SK-N-SH treated with all-trans-retinoic acid at 6 μM for 48 hours (cell line): ENCODE data around the gene PAPPA2.

ENCODE experiments used
- ATAC-seq: fragments of 200-7000 bp; cut with Tn5 transposase; 3 replicates; pipeline ENCODE4 v1.9.1; 2020; ENCODE audit warnings: mild to moderate bottlenecking, moderate library complexity
- ARNTL ChIP-seq: fragments of 450-650 bp; formaldehyde crosslinking; IDR thresholded peaks from 2 replicates; pipeline ENCODE4 v1.5.0; 2020; ENCODE audit warnings: low read depth, mild to moderate bottlenecking, moderate library complexity, borderline replicate concordance
- BACH2 ChIP-seq: fragments of 250-450 bp; sonication (Bioruptor Pico); IDR thresholded peaks from 2 replicates; pipeline ENCODE4 v1.9.0; 2021; ENCODE audit warnings: mild to moderate bottlenecking, borderline replicate concordance
- CREB5 ChIP-seq: fragments of 250-450 bp; sonication (Bioruptor Pico); IDR thresholded peaks from 2 replicates; pipeline ENCODE4 v1.5.1; 2020; ENCODE audit warnings: low read depth, mild to moderate bottlenecking, moderate library complexity
- CSDC2 ChIP-seq: fragments of 250-450 bp; sonication (Bioruptor Pico); IDR thresholded peaks from 2 replicates; pipeline ENCODE4 v1.5.0; 2020; ENCODE audit warnings: mild to moderate bottlenecking, moderate library complexity
- ESRRG ChIP-seq: fragments of 250-450 bp; sonication (Bioruptor Pico); IDR thresholded peaks from 2 replicates; pipeline ENCODE4 v1.6.1; 2021; ENCODE audit warnings: mild to moderate bottlenecking
- GLIS3 ChIP-seq: fragments of 250-450 bp; sonication (Bioruptor Pico); IDR thresholded peaks from 2 replicates; pipeline ENCODE4 v1.5.0; 2020; ENCODE audit warnings: mild to moderate bottlenecking, moderate library complexity
- ISL1 ChIP-seq: fragments of 250-450 bp; sonication (Bioruptor Pico); IDR thresholded peaks from 2 replicates; pipeline ENCODE4 v2.1.2; 2022; ENCODE audit warnings: mild to moderate bottlenecking, moderate library complexity
- OSR1 ChIP-seq: fragments of 250-450 bp; sonication (Bioruptor Pico); IDR thresholded peaks from 2 replicates; pipeline ENCODE4 v1.8.0; 2022; ENCODE audit warnings: moderate library complexity, mild to moderate bottlenecking, inconsistent platforms
- PATZ1 ChIP-seq: fragments of 250-450 bp; sonication (Bioruptor Pico); IDR thresholded peaks from 2 replicates; pipeline ENCODE4 v1.8.0; 2020; ENCODE audit warnings: mild to moderate bottlenecking, moderate library complexity, borderline replicate concordance
- RARB ChIP-seq: fragments of 250-450 bp; sonication (Bioruptor Pico); IDR thresholded peaks from 2 replicates; pipeline ENCODE4 v1.8.0; 2021; ENCODE audit warnings: mild to moderate bottlenecking, moderate library complexity
- SNAI2 ChIP-seq: fragments of 250-450 bp; sonication (Bioruptor Pico); IDR thresholded peaks from 2 replicates; pipeline ENCODE4 v1.5.0; 2020; ENCODE audit warnings: mild to moderate bottlenecking, moderate library complexity
- TOX ChIP-seq: fragments of 250-450 bp; sonication (Bioruptor Pico); IDR thresholded peaks from 2 replicates; pipeline ENCODE4 v1.8.0; 2021; ENCODE audit warnings: mild to moderate bottlenecking, moderate library complexity, borderline replicate concordance
- TSHZ2 ChIP-seq: fragments of 250-450 bp; sonication (Bioruptor Pico); IDR thresholded peaks from 2 replicates; pipeline ENCODE4 v1.5.0; 2020; ENCODE audit warnings: mild to moderate bottlenecking, moderate library complexity
- ZC3H10 ChIP-seq: fragments of 250-450 bp; sonication (Bioruptor Pico); IDR thresholded peaks from 2 replicates; pipeline ENCODE4 v1.5.1; 2021; ENCODE audit warnings: mild to moderate bottlenecking, moderate library complexity
- ZFP3 ChIP-seq: fragments of 250-450 bp; sonication (Bioruptor Pico); IDR thresholded peaks from 2 replicates; pipeline ENCODE4 v1.5.0; 2020; ENCODE audit warnings: mild to moderate bottlenecking, moderate library complexity
- ZFP30 ChIP-seq: fragments of 450-650 bp; formaldehyde crosslinking; IDR thresholded peaks from 2 replicates; pipeline ENCODE4 v1.5.0; 2022; ENCODE audit warnings: mild to moderate bottlenecking, moderate library complexity
- ZNF565 ChIP-seq: fragments of 450-650 bp; formaldehyde crosslinking; conservative IDR thresholded peaks from 2 replicates; pipeline ENCODE4 v1.5.0; 2020; ENCODE audit warnings: low read depth, mild to moderate bottlenecking, moderate library complexity
- ZNF70 ChIP-seq: fragments of 450-650 bp; formaldehyde crosslinking; IDR thresholded peaks from 2 replicates; pipeline ENCODE4 v1.5.0; 2020; ENCODE audit warnings: mild to moderate bottlenecking, moderate library complexity
- ZNF8 ChIP-seq: fragments of 450-650 bp; formaldehyde crosslinking; IDR thresholded peaks from 2 replicates; pipeline ENCODE4 v1.5.0; 2020; ENCODE audit warnings: mild to moderate bottlenecking, moderate library complexity
- TF ChIP-seq, protein P1 (sequence below): fragments of 250-450 bp; sonication (Bioruptor Pico); IDR thresholded peaks from 2 replicates; pipeline ENCODE4 v1.8.0; 2021; ENCODE audit warnings: low read depth, mild to moderate bottlenecking, moderate library complexity, borderline replicate concordance
- TF ChIP-seq, protein P2 (sequence below): fragments of 250-450 bp; sonication (Bioruptor Pico); IDR thresholded peaks from 2 replicates; pipeline ENCODE4 v1.5.1; 2021; ENCODE audit warnings: mild to moderate bottlenecking, moderate library complexity

PAPPA2 gene

DNA sequence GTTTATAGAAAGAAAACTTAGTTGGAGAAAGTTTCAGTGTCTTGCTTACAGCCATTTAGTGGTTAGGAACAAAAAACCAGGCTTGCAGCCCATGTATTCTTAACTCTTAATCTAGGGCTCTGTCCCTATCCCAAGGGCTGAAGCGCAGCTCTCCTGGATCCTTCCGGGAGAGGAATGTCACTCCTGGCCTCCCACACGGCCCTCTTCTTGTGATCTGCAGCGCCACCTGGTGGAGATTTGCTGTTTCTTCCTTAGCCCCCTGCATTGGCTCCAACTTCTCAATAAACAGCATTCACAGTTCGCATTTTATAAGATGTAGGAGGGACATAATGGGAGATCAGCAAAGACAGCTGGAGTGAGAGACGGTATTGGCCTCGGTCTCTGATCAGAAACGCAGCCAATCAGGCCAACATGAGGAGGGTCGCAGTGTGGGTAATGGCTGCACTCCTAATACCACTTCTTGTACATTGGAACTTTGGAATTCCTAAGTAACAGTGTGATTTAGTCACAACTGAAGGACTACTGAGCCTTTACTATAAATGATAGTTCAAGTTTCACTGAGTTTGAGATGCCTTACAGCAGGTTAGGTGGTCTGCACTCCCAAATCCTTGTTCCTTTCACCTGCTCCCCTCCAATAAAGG is 418.1 kb downstream of the PAPPA2 start:
- ATAC-seq = peak; percentile 94
- TF ChIP-seq BACH2 (CRISPR knock-in tag) (no peak), TOX (CRISPR knock-in tag) (no peak), ARNTL (CRISPR knock-in tag) (no peak), ZNF565 (CRISPR knock-in tag) (no peak), GLIS3 (CRISPR knock-in tag) (no peak), ZNF70 (CRISPR knock-in tag) (no peak), CSDC2 (CRISPR knock-in tag) (no peak), PATZ1 (CRISPR knock-in tag) (no peak), ZFP3 (no peak), ZFP30 (CRISPR knock-in tag) (no peak)
- TF ChIP-seq, protein P1, sequence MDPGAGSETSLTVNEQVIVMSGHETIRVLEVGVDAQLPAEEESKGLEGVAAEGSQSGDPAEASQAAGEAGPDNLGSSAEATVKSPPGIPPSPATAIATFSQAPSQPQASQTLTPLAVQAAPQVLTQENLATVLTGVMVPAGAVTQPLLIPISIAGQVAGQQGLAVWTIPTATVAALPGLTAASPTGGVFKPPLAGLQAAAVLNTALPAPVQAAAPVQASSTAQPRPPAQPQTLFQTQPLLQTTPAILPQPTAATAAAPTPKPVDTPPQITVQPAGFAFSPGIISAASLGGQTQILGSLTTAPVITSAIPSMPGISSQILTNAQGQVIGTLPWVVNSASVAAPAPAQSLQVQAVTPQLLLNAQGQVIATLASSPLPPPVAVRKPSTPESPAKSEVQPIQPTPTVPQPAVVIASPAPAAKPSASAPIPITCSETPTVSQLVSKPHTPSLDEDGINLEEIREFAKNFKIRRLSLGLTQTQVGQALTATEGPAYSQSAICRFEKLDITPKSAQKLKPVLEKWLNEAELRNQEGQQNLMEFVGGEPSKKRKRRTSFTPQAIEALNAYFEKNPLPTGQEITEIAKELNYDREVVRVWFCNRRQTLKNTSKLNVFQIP (CRISPR knock-in tag) = no peak

- TF ChIP-seq PATZ1 (CRISPR knock-in tag) = no peak
- TF ChIP-seq, protein P2, sequence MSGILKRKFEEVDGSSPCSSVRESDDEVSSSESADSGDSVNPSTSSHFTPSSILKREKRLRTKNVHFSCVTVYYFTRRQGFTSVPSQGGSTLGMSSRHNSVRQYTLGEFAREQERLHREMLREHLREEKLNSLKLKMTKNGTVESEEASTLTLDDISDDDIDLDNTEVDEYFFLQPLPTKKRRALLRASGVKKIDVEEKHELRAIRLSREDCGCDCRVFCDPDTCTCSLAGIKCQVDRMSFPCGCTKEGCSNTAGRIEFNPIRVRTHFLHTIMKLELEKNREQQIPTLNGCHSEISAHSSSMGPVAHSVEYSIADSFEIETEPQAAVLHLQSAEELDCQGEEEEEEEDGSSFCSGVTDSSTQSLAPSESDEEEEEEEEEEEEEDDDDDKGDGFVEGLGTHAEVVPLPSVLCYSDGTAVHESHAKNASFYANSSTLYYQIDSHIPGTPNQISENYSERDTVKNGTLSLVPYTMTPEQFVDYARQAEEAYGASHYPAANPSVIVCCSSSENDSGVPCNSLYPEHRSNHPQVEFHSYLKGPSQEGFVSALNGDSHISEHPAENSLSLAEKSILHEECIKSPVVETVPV (CRISPR knock-in tag) = no peak
- no peak for TF ChIP-seq ZFP3
- no peak for TF ChIP-seq ZNF8 (CRISPR knock-in tag)
- no peak for TF ChIP-seq ESRRG
- TF ChIP-seq ZNF70 (CRISPR knock-in tag) = no peak
- TF ChIP-seq OSR1 (CRISPR knock-in tag) = no peak
- TF ChIP-seq SNAI2 (CRISPR knock-in tag) = no peak
- TF ChIP-seq ZNF565 (CRISPR knock-in tag) = no peak
- TF ChIP-seq ISL1 (CRISPR knock-in tag) = no peak
- no peak for TF ChIP-seq RARB
- TF ChIP-seq CREB5 (CRISPR knock-in tag) = no peak
- ATAC-seq = no peak
These were observed 421.3 kb downstream of the PAPPA2 start for GRCh38 chr1:176884286-176884685.

GRCh38 chr1:176884911-176885310 is 421.9 kb downstream of the PAPPA2 start:
- no peak for TF ChIP-seq ZC3H10
- no peak for ATAC-seq

DNA sequence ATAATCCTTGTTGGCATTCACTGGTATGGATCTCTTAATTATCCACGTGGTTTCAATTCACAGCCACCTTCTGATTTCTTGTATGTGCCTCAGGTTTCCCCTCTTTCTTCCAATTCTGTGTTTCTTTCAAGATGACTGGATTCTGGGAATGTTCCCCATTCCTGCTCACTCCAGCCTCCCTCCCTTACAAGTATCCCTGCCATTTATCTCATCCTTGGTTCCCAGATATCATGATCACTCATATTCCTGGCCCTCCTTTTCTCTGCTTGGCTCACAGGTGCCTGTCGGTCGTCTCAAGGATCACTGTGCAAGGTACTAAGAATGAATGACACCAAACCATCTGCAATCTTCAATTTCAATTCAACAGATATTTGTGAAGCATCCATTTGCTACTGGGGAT is 422.4 kb downstream of the PAPPA2 start:
- ATAC-seq = no peak

More for the DNA sequence above, 422.4 kb downstream of the PAPPA2 start:
- TF ChIP-seq ZC3H10 = no peak
- TF ChIP-seq, protein P1 (CRISPR knock-in tag) = no peak
- no peak for TF ChIP-seq RARB
- TF ChIP-seq SNAI2 (CRISPR knock-in tag) = no peak
- TF ChIP-seq ZNF8 (CRISPR knock-in tag) = no peak
- TF ChIP-seq TSHZ2 = no peak
- no peak for TF ChIP-seq TOX (CRISPR knock-in tag)
- TF ChIP-seq ZFP3 = no peak
